Keratinocyte (primary cell): ENCODE measurements around the gene CEACAM7. TPM values are rescaled to one million over a fixed set of nuclear protein-coding genes. Genes with fewer than 3 reads are reported as not detected.
"Not testable (repeated sequence)": the region's sequence is repeated elsewhere in the genome, so short reads cannot be mapped to it uniquely, and the experiment has no call there.

Source experiments
- DNase-seq: peaks from one replicate; pipeline ENCODE4 v3.0.0-alpha.2; 2011; ENCODE audit warnings: low read depth, missing footprints, low spot score
- FAIRE-seq: peaks from 2 replicates; lab custom pipeline; 2011; peaks lifted over from hg19 to GRCh38; lab: Jason Lieb, UNC
- H2AFZ ChIP-seq: 2 replicates; pipeline ENCODE4 v1.6.0; 2012; ENCODE audit warnings: low read length, control low read depth, inconsistent platforms; ENCODE audit not compliant: control insufficient read depth
- H3K27ac ChIP-seq: 2 replicates; pipeline ENCODE4 v1.5.1; 2011; ENCODE audit warnings: low read length; ENCODE audit not compliant: control insufficient read depth, insufficient read depth
- H3K27me3 ChIP-seq: 3 replicates; pipeline ENCODE4 v1.6.0; 2011; ENCODE audit warnings: low read length; ENCODE audit not compliant: control insufficient read depth, insufficient read depth; ENCODE audit errors: extremely low read depth
- H3K36me3 ChIP-seq, 2 experiments: 2 replicates in 1 of 2; 3 replicates in 1 of 2; pipeline ENCODE4 v1.5.1; 2011; ENCODE audit warnings: low read length in 2 of 2, mild to moderate bottlenecking in 1 of 2; ENCODE audit not compliant: control insufficient read depth in 2 of 2, insufficient read depth in 2 of 2; ENCODE audit errors: extremely low read depth in 1 of 2
- H3K4me1 ChIP-seq: 3 replicates; pipeline ENCODE4 v1.5.1; 2011; ENCODE audit warnings: low read length; ENCODE audit not compliant: control insufficient read depth, insufficient read depth; ENCODE audit errors: extremely low read depth
- H3K4me2 ChIP-seq: 3 replicates; pipeline ENCODE4 v1.6.0; 2011; ENCODE audit warnings: low read depth, low read length; ENCODE audit not compliant: control insufficient read depth, insufficient read depth; ENCODE audit errors: extremely low read depth
- H3K4me3 ChIP-seq, 3 experiments: fragments of 200-600 bp in 1 of 3; sonication (generic) in 1 of 3; 2 replicates in 2 of 3; 3 replicates in 1 of 3; pipeline ENCODE4 v1.5.1; 2011 to 2016; ENCODE audit warnings: low read length in 3 of 3, mild to moderate bottlenecking in 3 of 3, control low read depth in 2 of 3, inconsistent platforms in 1 of 3, low read depth in 1 of 3, mixed read lengths in 1 of 3, mixed run types in 1 of 3, moderate library complexity in 1 of 3; ENCODE audit not compliant: control insufficient read depth in 2 of 3, insufficient read depth in 2 of 3; ENCODE audit errors: extremely low read depth in 1 of 3
- H3K79me2 ChIP-seq: 2 replicates; pipeline ENCODE4 v1.6.0; 2012; ENCODE audit warnings: low read length; ENCODE audit not compliant: control insufficient read depth, insufficient read depth
- H3K9ac ChIP-seq: 3 replicates; pipeline ENCODE4 v1.6.0; 2011; ENCODE audit warnings: low read length; ENCODE audit not compliant: control insufficient read depth, insufficient read depth; ENCODE audit errors: extremely low read depth
- H3K9me1 ChIP-seq: 3 replicates; pipeline ENCODE4 v1.6.0; 2011; ENCODE audit warnings: low read length; ENCODE audit not compliant: control insufficient read depth, insufficient read depth; ENCODE audit errors: extremely low read depth
- H3K9me3 ChIP-seq: 2 replicates; pipeline ENCODE4 v1.5.1; 2012; ENCODE audit warnings: low read depth, low read length; ENCODE audit not compliant: control insufficient read depth
- H4K20me1 ChIP-seq: 3 replicates; pipeline ENCODE4 v1.6.0; 2011; ENCODE audit warnings: low read length; ENCODE audit not compliant: control insufficient read depth, insufficient read depth; ENCODE audit errors: extremely low read depth
- EZH2 ChIP-seq: IDR thresholded peaks from one replicate; pipeline ENCODE4 v1.6.1; 2012; ENCODE audit warnings: inconsistent platforms, mild to moderate bottlenecking, low read length, moderate library complexity
- dilution Hi-C: fragments of 300-500 bp; cut with MboI; formaldehyde crosslinking; loops from one replicate; pipeline ENCODE4 v1.7.0; 2020; ENCODE audit warnings: low sequenced_read_pairs; ENCODE audit not compliant: extremely low pct_ligation_motif_present
- polyA plus RNA-seq, 5 experiments: library from polyadenylated mRNA; depleted of rRNA in 3 of 5; stranded (reverse) in 3 of 5; stranded (forward) in 1 of 5; unstranded in 1 of 5; fragments of >200 nt; gene quantifications; 1 replicate in 1 of 5; 2 replicates in 3 of 5; 3 replicates in 1 of 5; pipeline versions ENCODE4 v1.2.1 to v1.2.3, GENCODE V29; 2011 to 2012; ENCODE audit warnings: missing spikeins in 2 of 5, low read depth in 1 of 5, low replicate concordance in 1 of 5
- TF ChIP-seq, protein P1 (sequence below), 3 experiments: IDR thresholded peaks in 1 of 3; conservative IDR thresholded peaks in 1 of 3; optimal IDR thresholded peaks in 1 of 3; 2 replicates in 2 of 3; 3 replicates in 1 of 3; pipeline versions ENCODE3 to v1.5.1; 2011; ENCODE audit warnings: low read length in 3 of 3, mild to moderate bottlenecking in 3 of 3, moderate library complexity in 2 of 3, control low read depth in 1 of 3, inconsistent platforms in 1 of 3; ENCODE audit not compliant: insufficient read depth in 2 of 3; ENCODE audit errors: extremely low read depth in 1 of 3

Gene CEACAM7
- polyA plus RNA-seq, 1 donor (not counting 4 experiments of a cell fraction or from before 2014, with no cell fraction given): not detected

DNA sequence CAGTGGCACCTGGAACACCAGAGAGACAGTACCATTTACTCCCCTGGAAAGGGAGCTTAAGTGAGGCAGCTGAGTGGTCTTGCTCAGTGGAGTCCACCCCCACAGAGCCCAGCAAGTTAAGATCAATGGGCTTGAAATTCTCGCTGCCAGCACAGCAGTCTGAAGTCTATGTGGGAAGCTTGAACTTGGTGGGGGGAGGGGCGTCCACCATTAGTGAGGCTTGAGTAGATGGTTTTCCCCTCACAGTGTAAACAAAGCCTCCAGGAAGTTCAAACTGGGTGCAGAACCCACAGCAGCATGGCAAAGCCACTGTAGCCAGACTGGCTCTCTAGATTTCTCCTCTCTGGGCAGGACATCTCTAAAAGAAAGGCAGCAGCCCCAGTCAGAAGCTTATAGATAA, 30.9 kb downstream of the CEACAM7 start:
- no peak for FAIRE-seq
- no peaks in the 10 kb centered on the region for H4K20me1 ChIP-seq
- no peaks in the 10 kb centered on the region for H3K36me3 ChIP-seq
- dilution Hi-C loops: no loop called here
- H3K27me3 ChIP-seq: peaks cover 3% of the 10 kb centered on the region
- no peak overlapping the region for H2AFZ ChIP-seq
- H3K9ac ChIP-seq: no peak overlapping the region
- no peaks in the 10 kb centered on the region for H3K9me1 ChIP-seq
- H3K4me2 ChIP-seq: no peak overlapping the region
- no peak for DNase-seq
- H3K9me3 ChIP-seq: no peaks in the 10 kb centered on the region
- H3K79me2 ChIP-seq: no peaks in the 10 kb centered on the region
- no peak overlapping the region for H3K27ac ChIP-seq
- TF ChIP-seq EZH2: no peak
- TF ChIP-seq, protein P1, sequence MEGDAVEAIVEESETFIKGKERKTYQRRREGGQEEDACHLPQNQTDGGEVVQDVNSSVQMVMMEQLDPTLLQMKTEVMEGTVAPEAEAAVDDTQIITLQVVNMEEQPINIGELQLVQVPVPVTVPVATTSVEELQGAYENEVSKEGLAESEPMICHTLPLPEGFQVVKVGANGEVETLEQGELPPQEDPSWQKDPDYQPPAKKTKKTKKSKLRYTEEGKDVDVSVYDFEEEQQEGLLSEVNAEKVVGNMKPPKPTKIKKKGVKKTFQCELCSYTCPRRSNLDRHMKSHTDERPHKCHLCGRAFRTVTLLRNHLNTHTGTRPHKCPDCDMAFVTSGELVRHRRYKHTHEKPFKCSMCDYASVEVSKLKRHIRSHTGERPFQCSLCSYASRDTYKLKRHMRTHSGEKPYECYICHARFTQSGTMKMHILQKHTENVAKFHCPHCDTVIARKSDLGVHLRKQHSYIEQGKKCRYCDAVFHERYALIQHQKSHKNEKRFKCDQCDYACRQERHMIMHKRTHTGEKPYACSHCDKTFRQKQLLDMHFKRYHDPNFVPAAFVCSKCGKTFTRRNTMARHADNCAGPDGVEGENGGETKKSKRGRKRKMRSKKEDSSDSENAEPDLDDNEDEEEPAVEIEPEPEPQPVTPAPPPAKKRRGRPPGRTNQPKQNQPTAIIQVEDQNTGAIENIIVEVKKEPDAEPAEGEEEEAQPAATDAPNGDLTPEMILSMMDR (optimal IDR thresholded peaks at IDR 0.05 in 1 of 3, IDR thresholded peaks at IDR 0.05 in 1 of 3, conservative IDR thresholded peaks at IDR 0.05 in 1 of 3; ENCODE audit: extremely low read depth in 1 of 3, insufficient read depth in 2 of 3, low read length in 3 of 3): no peak
- no peaks in the 10 kb centered on the region for H3K4me1 ChIP-seq
- no peak overlapping the region for H3K4me3 ChIP-seq

DNA sequence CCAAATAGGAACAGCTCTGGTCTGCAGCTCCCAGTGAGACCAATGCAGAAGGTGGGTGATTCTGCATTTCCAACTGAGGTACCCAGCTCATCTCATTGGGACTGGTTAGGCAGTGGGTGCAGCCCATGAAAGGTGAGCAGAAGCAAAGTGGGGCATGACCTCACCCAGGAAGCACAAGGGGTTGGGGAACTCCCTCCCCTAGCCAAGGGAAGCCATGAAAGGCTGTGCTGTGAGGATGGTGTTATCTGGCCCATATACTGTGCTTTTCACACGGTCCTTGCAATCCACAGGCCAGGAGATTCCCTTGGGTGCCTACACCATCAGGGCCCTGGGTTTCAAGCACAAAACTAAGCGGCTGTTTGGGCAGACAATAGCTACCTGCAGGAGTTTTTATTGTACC, 31.3 kb downstream of the CEACAM7 start:
- H2AFZ ChIP-seq, H3K9me3 ChIP-seq, H3K36me3 ChIP-seq, H4K20me1 ChIP-seq, H3K9ac ChIP-seq, H3K9me1 ChIP-seq, H3K79me2 ChIP-seq, H3K4me3 ChIP-seq, H3K4me2 ChIP-seq, DNase-seq, dilution Hi-C loops, H3K4me1 ChIP-seq, FAIRE-seq, H3K27ac ChIP-seq, H3K27me3 ChIP-seq: not testable (repeated sequence)

DNA sequence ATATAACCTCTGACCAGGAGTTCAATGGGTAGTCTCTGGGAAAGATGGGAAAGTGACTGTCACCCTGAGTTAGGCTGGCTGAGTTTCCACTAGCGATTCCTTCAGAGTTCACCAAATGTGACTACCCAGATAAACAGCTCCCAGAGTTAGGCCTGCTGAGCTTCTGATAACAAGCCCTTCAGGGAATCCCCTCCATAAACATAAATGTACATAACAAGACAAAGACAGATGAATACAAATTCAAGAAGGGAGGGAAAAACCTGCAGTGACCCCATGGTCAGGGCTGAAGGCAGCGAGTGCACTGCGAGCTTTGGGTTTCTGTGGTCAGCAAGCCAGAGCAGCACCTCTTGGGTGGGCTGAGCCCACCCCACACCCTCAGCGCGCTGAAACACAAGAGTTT, 35.8 kb downstream of the CEACAM7 start:
- Histone ChIP-seq H3K36me3 (no peaks in the 10 kb centered on the region), H3K9me3 (no peaks in the 10 kb centered on the region), H3K27ac (no peak overlapping the region), H3K9me1 (no peaks in the 10 kb centered on the region), H4K20me1 (no peaks in the 10 kb centered on the region), H2AFZ (no peak overlapping the region), H3K9ac (no peak overlapping the region), H3K79me2 (no peaks in the 10 kb centered on the region), H3K4me1 (no peaks in the 10 kb centered on the region), H3K27me3 (peaks cover 3% of the 10 kb centered on the region), H3K4me3 (no peak overlapping the region), H3K4me2 (no peak overlapping the region)
- DNase-seq: no peak
- dilution Hi-C loops: no loop called here
- TF ChIP-seq, protein P1 (optimal IDR thresholded peaks at IDR 0.05 in 1 of 3, IDR thresholded peaks at IDR 0.05 in 1 of 3, conservative IDR thresholded peaks at IDR 0.05 in 1 of 3; ENCODE audit: extremely low read depth in 1 of 3, insufficient read depth in 2 of 3, low read length in 3 of 3): no peak
- no peak for TF ChIP-seq EZH2
- no peak for FAIRE-seq
